SK-N-SH (cell line): ENCODE measurements around the gene PLXDC1.

Experiments used
- GABPA ChIP-seq: IDR thresholded peaks from 2 replicates; pipeline ENCODE4 v1.4.0; 2012; ENCODE audit warnings: low read depth, mild to moderate bottlenecking
- MXI1 ChIP-seq: IDR thresholded peaks from 2 replicates; pipeline ENCODE4 v1.6.1; 2012; ENCODE audit warnings: mild to moderate bottlenecking, low read depth, low read length, improper control_type of control experiment
- RCOR1 ChIP-seq: fragments of 150-350 bp; IDR thresholded peaks from 2 replicates; pipeline ENCODE4 v1.6.1; 2017; ENCODE audit warnings: antibody characterized with exemption, low read length
- RXRA ChIP-seq: IDR thresholded peaks from 2 replicates; pipeline ENCODE4 v1.4.0; 2012; ENCODE audit warnings: low read depth, mild to moderate bottlenecking, borderline replicate concordance
- SMC3 ChIP-seq: IDR thresholded peaks from 2 replicates; pipeline ENCODE4 v1.6.1; 2012; ENCODE audit warnings: low read depth, low read length, improper control_type of control experiment
- TAF1 ChIP-seq: IDR thresholded peaks from 2 replicates; pipeline ENCODE4 v1.6.1; 2012; ENCODE audit warnings: low read depth, mild to moderate bottlenecking, low read length, moderate library complexity, borderline replicate concordance
- TCF12 ChIP-seq: IDR thresholded peaks from 2 replicates; pipeline ENCODE4 v1.4.0; 2012
- TF ChIP-seq, protein P1 (sequence below): fragments of 200-600 bp; sonication (generic); IDR thresholded peaks from 2 replicates; pipeline ENCODE4 v1.6.1; 2017; ENCODE audit warnings: antibody characterized with exemption, mild to moderate bottlenecking, moderate library complexity
- TF ChIP-seq, protein P2 (sequence below): IDR thresholded peaks from 2 replicates; pipeline ENCODE4 v1.4.0; 2012; ENCODE audit warnings: low read depth, borderline replicate concordance
- TF ChIP-seq, protein P3 (sequence below): IDR thresholded peaks from 2 replicates; pipeline ENCODE4 v1.6.1; 2012; ENCODE audit warnings: mild to moderate bottlenecking, low read depth, low read length, moderate library complexity
- TF ChIP-seq, protein P4 (sequence below): IDR thresholded peaks from 2 replicates; pipeline ENCODE4 v1.4.0; 2012; ENCODE audit warnings: low read depth, borderline replicate concordance
- TF ChIP-seq, protein P5 (sequence below): IDR thresholded peaks from 2 replicates; pipeline ENCODE4 v1.4.0; 2012; ENCODE audit warnings: low read depth

DNA sequence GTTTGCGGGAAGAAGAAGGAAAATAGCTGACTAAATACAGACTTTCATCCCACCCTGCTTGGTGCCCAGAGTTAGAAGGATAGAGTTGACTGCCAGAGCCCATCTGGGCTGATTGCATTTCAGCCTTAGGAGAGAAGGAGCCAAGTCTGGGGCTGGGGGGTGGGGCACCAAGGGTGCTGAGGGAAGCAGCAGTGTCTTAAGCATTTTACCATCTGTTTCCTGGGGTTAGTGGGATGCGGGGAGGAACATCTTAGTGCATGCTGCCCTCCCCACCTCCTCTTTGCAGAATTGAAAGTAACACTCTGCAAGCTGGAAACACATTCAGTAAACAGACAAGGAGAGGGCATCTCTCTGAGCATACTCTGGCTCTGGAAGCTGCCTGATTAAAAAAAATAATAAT lies 16.0 kb upstream of the PLXDC1 start:
- TF ChIP-seq, protein P1, sequence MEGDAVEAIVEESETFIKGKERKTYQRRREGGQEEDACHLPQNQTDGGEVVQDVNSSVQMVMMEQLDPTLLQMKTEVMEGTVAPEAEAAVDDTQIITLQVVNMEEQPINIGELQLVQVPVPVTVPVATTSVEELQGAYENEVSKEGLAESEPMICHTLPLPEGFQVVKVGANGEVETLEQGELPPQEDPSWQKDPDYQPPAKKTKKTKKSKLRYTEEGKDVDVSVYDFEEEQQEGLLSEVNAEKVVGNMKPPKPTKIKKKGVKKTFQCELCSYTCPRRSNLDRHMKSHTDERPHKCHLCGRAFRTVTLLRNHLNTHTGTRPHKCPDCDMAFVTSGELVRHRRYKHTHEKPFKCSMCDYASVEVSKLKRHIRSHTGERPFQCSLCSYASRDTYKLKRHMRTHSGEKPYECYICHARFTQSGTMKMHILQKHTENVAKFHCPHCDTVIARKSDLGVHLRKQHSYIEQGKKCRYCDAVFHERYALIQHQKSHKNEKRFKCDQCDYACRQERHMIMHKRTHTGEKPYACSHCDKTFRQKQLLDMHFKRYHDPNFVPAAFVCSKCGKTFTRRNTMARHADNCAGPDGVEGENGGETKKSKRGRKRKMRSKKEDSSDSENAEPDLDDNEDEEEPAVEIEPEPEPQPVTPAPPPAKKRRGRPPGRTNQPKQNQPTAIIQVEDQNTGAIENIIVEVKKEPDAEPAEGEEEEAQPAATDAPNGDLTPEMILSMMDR, result no peak
- TF ChIP-seq, protein P2, sequence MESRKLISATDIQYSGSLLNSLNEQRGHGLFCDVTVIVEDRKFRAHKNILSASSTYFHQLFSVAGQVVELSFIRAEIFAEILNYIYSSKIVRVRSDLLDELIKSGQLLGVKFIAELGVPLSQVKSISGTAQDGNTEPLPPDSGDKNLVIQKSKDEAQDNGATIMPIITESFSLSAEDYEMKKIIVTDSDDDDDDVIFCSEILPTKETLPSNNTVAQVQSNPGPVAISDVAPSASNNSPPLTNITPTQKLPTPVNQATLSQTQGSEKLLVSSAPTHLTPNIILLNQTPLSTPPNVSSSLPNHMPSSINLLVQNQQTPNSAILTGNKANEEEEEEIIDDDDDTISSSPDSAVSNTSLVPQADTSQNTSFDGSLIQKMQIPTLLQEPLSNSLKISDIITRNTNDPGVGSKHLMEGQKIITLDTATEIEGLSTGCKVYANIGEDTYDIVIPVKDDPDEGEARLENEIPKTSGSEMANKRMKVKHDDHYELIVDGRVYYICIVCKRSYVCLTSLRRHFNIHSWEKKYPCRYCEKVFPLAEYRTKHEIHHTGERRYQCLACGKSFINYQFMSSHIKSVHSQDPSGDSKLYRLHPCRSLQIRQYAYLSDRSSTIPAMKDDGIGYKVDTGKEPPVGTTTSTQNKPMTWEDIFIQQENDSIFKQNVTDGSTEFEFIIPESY, result no peak
- TF ChIP-seq TCF12 (no peak), TAF1 (no peak), SMC3 (no peak), GABPA (no peak), RXRA (no peak), MXI1 (no peak), RCOR1 (no peak)
- TF ChIP-seq, protein P3, sequence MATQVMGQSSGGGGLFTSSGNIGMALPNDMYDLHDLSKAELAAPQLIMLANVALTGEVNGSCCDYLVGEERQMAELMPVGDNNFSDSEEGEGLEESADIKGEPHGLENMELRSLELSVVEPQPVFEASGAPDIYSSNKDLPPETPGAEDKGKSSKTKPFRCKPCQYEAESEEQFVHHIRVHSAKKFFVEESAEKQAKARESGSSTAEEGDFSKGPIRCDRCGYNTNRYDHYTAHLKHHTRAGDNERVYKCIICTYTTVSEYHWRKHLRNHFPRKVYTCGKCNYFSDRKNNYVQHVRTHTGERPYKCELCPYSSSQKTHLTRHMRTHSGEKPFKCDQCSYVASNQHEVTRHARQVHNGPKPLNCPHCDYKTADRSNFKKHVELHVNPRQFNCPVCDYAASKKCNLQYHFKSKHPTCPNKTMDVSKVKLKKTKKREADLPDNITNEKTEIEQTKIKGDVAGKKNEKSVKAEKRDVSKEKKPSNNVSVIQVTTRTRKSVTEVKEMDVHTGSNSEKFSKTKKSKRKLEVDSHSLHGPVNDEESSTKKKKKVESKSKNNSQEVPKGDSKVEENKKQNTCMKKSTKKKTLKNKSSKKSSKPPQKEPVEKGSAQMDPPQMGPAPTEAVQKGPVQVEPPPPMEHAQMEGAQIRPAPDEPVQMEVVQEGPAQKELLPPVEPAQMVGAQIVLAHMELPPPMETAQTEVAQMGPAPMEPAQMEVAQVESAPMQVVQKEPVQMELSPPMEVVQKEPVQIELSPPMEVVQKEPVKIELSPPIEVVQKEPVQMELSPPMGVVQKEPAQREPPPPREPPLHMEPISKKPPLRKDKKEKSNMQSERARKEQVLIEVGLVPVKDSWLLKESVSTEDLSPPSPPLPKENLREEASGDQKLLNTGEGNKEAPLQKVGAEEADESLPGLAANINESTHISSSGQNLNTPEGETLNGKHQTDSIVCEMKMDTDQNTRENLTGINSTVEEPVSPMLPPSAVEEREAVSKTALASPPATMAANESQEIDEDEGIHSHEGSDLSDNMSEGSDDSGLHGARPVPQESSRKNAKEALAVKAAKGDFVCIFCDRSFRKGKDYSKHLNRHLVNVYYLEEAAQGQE, result no peak
- TF ChIP-seq, protein P4, sequence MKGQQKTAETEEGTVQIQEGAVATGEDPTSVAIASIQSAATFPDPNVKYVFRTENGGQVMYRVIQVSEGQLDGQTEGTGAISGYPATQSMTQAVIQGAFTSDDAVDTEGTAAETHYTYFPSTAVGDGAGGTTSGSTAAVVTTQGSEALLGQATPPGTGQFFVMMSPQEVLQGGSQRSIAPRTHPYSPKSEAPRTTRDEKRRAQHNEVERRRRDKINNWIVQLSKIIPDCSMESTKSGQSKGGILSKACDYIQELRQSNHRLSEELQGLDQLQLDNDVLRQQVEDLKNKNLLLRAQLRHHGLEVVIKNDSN, result no peak
- TF ChIP-seq, protein P5, sequence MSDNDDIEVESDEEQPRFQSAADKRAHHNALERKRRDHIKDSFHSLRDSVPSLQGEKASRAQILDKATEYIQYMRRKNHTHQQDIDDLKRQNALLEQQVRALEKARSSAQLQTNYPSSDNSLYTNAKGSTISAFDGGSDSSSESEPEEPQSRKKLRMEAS, result no peak
